NOMO-1 treated with dmso at 0.1 percent for 144 hours (cell line): Measurements from ENCODE around the gene LTBP3.
"Not testable (repeated sequence)": the region's sequence is repeated elsewhere in the genome, so short reads cannot be mapped to it uniquely, and the experiment has no call there.

Source experiments
- DNase-seq: peaks from one replicate; lab custom pipeline; 2025; ENCODE audit not compliant: unreplicated experiment; lab: John Stamatoyannopoulos, UW

Gene LTBP3

GRCh38 chr11:65572356-65573051 is 14.3 kb upstream of the LTBP3 start, which contains the start of gene FAM89B:
Gene FAM89B (plus strand): TSS chr11:65572538. CDS start chr11:65572670, 132 bp downstream.
- DNase-seq, result peak; percentile 81

- no peak for DNase-seq
Observed at GRCh38 chr11:65571940-65572339, 13.8 kb upstream of the LTBP3 start.

GRCh38 chr11:65571420-65571819 is 13.3 kb upstream of the LTBP3 start:
- DNase-seq, result no peak

- peak; percentile 98 for DNase-seq
Observed at GRCh38 chr11:65569973-65570918, 12.1 kb upstream of the LTBP3 start, which contains the start of gene ZNRD2. Gene ZNRD2 (plus strand): TSS chr11:65570477. CDS start chr11:65570492, 15 bp downstream.

- no peak for DNase-seq
Observed at GRCh38 chr11:65569164-65569972, 11.2 kb upstream of the LTBP3 start.

- DNase-seq, result no peak
Observed at GRCh38 chr11:65565624-65566453, 7.7 kb upstream of the LTBP3 start.

GRCh38 chr11:65564879-65565559 is 6.9 kb upstream of the LTBP3 start:
- not testable (repeated sequence) for DNase-seq

- no peak for DNase-seq
Observed at GRCh38 chr11:65563601-65564000, 5.4 kb upstream of the LTBP3 start.

GRCh38 chr11:65562788-65563187 is 4.6 kb upstream of the LTBP3 start:
- no peak for DNase-seq

GRCh38 chr11:65562020-65562419 is 3.9 kb upstream of the LTBP3 start:
- no peak for DNase-seq

- DNase-seq, result no peak
Observed at GRCh38 chr11:65560555-65561418, 2.6 kb upstream of the LTBP3 start.

GRCh38 chr11:65559951-65560537 is 1.9 kb upstream of the LTBP3 start:
- no peak for DNase-seq

- no peak for DNase-seq
Observed at GRCh38 chr11:65559535-65559934, 1.4 kb upstream of the LTBP3 start.

GRCh38 chr11:65558930-65559509 is 861 bp upstream of the LTBP3 start:
- no peak for DNase-seq

- DNase-seq, result no peak
Observed at GRCh38 chr11:65557280-65558001, 718 bp downstream of the LTBP3 start.

GRCh38 chr11:65556470-65557279 is 1.5 kb downstream of the LTBP3 start:
- DNase-seq, result no peak
